Measurements from ENCODE around the gene KY.

Gene KY

DNA sequence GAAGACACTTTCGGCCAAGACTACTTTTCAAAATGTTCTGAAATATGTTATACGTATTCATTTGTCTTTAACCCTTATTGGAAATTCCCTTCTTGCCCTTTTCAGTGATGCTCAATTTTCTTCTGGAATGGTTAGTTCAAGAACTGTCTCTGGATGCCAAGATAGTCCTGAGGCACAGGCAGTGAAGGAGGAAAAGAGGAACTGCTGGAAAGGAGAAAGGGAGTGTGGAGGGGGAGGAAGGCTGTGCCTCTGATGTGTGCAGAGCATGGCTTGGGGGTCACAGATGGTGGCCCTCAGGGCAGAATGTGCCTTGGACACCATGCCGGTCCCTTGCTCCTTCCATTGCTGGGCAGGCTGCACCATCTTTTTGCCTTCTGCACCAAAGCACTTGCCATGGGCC is 91.2 kb downstream of the KY start:
- in situ Hi-C loops (cut with MboI; ENCODE audit: low sequenced_read_pairs): no loop called here

Data from HL-60/S4 (cell line).